OCI-LY7 (cell line): ENCODE measurements around the gene FOSB. TPM values are rescaled to one million over a fixed set of nuclear protein-coding genes. Genes with fewer than 3 reads are reported as not detected.

Source experiments
- BruUV-seq: library from RNA; stranded (reverse); fragments of 400-500 nt; replicated peaks from 2 replicates; lab custom pipeline; 2021; lab: Mats Ljungman, UMichigan
- CTCF ChIA-PET: fragments of 300-600 bp; sonication (Branson Sonifier 250); formaldehyde crosslinking; loops from one replicate; lab custom pipeline; 2022; ENCODE audit warnings: antibody characterized with exemption; ENCODE audit not compliant: unreplicated experiment; lab: Charles Lee
- POLR2A ChIA-PET: fragments of 300-600 bp; sonication (Branson Sonifier 250); formaldehyde crosslinking; loops from one replicate; lab custom pipeline; 2022; ENCODE audit warnings: antibody characterized with exemption; lab: Charles Lee
- DNase-seq: peaks from one replicate; pipeline ENCODE4 v3.0.0-alpha.2; 2015; ENCODE audit warnings: low spot score
- H2AFZ ChIP-seq: fragments of 200-600 bp; sonication (generic), shearing (Covaris generic); 2 replicates; pipeline ENCODE4 v1.6.1; 2014; ENCODE audit warnings: mild to moderate bottlenecking, antibody characterized with exemption, low read length, moderate library complexity
- H3K27ac ChIP-seq: fragments of 200-600 bp; sonication (generic); 2 replicates; pipeline ENCODE4 v1.5.1; 2014; ENCODE audit warnings: mixed run types, low read depth, mild to moderate bottlenecking, moderate library complexity, low read length, inconsistent platforms; ENCODE audit not compliant: poor library complexity, severe bottlenecking
- H3K36me3 ChIP-seq: fragments of 200-600 bp; sonication (generic); 2 replicates; pipeline ENCODE4 v1.6.1; 2014; ENCODE audit warnings: mild to moderate bottlenecking, antibody characterized with exemption, low read length, moderate library complexity, mixed read lengths; ENCODE audit not compliant: insufficient read depth
- H3K4me1 ChIP-seq: fragments of 200-600 bp; sonication (generic); 2 replicates; pipeline ENCODE4 v1.5.1; 2014; ENCODE audit warnings: mild to moderate bottlenecking, low read length; ENCODE audit not compliant: insufficient read depth, poor library complexity, severe bottlenecking
- H3K4me2 ChIP-seq: fragments of 200-600 bp; sonication (generic); 2 replicates; pipeline ENCODE4 v1.6.1; 2014; ENCODE audit warnings: mild to moderate bottlenecking, low read length
- H3K4me3 ChIP-seq: fragments of 200-600 bp; sonication (generic); 2 replicates; pipeline ENCODE4 v1.5.1; 2014; ENCODE audit warnings: mild to moderate bottlenecking, low read depth, low read length; ENCODE audit not compliant: poor library complexity, severe bottlenecking
- H3K79me2 ChIP-seq: fragments of 200-600 bp; sonication (generic); 2 replicates; pipeline ENCODE4 v1.6.1; 2016; ENCODE audit warnings: low read depth, mild to moderate bottlenecking, low read length, moderate library complexity, mixed read lengths; ENCODE audit not compliant: insufficient read depth
- H3K9me2 ChIP-seq: fragments of 200-600 bp; sonication (generic); 2 replicates; pipeline ENCODE4 v1.6.1; 2016; ENCODE audit warnings: mild to moderate bottlenecking, low read length, mixed read lengths; ENCODE audit not compliant: insufficient read depth
- H3K9me3 ChIP-seq: fragments of 200-600 bp; sonication (generic); 2 replicates; pipeline ENCODE4 v1.6.1; 2014; ENCODE audit warnings: mild to moderate bottlenecking, mixed run types, low read length, mixed read lengths
- H4K20me1 ChIP-seq: fragments of 200-600 bp; sonication (generic); 2 replicates; pipeline ENCODE4 v1.6.1; 2014; ENCODE audit warnings: mild to moderate bottlenecking, antibody characterized with exemption, low read length, moderate library complexity, mixed read lengths; ENCODE audit not compliant: insufficient read depth
- EZH2phosphoT487 ChIP-seq: fragments of 200-600 bp; sonication (generic); IDR thresholded peaks from 2 replicates; pipeline ENCODE4 v1.6.1; 2018; ENCODE audit warnings: low read depth, borderline replicate concordance, mild to moderate bottlenecking, mixed run types, antibody characterized with exemption, low read length, moderate library complexity, mixed read lengths
- intact Hi-C: fragments of 100-400 bp; cut with micrococcal nuclease; formaldehyde crosslinking; loops from one replicate; pipeline ENCODE4 v1.10.0; 2022; ENCODE audit not compliant: unreplicated experiment
- total RNA-seq, 2 experiments: library from RNA; depleted of rRNA in 1 of 2; stranded (reverse); fragments of >200 nt in 1 of 2; shearing (Covaris generic) in 1 of 2; gene quantifications; 2 replicates each; pipeline ENCODE4 v1.2.3, GENCODE V29; 2014 to 2022
- TF ChIP-seq, protein P1 (sequence below): fragments of 200-600 bp; sonication (generic); conservative IDR thresholded peaks from 2 replicates; pipeline ENCODE4 v1.5.1; 2014; ENCODE audit warnings: mild to moderate bottlenecking, antibody characterized with exemption, low read length, moderate library complexity, mixed read lengths

Gene FOSB
- total RNA-seq, 2 experiments from 2014 or later, result 2.3 to 2.4 TPM

DNA sequence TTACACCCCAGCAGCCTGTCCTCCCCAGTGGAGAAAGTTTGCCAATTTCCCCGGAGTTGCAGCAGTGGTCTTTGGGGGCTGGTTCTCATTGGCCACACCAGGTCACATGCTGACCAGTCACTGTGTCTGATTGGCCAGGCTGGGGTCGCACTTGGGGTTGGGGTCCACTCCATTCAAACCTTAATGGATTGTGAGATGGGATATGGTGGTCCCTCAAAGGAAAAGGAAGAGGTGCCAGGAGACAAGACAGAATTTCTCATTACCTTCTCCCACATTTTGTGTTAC is 33.9 kb downstream of the FOSB start:
- intact Hi-C loops, result no loop called here
- Histone ChIP-seq H3K4me3 (no peak overlapping the region), H3K27ac (no peak overlapping the region), H3K9me2 (no peaks in the 10 kb centered on the region), H4K20me1 (no peaks in the 10 kb centered on the region), H3K79me2 (no peaks in the 10 kb centered on the region; the same call in 1 of the 2 replicates), H3K4me1 (peaks cover 44% of the 10 kb centered on the region), H3K4me2 (no peak overlapping the region), H3K36me3 (no peaks in the 10 kb centered on the region), H2AFZ (no peak overlapping the region), H3K9me3 (no peaks in the 10 kb centered on the region)
- no TSS peak for BruUV-seq
- no peak for DNase-seq
- ChIA-PET CTCF (no interaction called here), POLR2A (no interaction called here)
- TF ChIP-seq EZH2phosphoT487, result no peak
- TF ChIP-seq, protein P1, sequence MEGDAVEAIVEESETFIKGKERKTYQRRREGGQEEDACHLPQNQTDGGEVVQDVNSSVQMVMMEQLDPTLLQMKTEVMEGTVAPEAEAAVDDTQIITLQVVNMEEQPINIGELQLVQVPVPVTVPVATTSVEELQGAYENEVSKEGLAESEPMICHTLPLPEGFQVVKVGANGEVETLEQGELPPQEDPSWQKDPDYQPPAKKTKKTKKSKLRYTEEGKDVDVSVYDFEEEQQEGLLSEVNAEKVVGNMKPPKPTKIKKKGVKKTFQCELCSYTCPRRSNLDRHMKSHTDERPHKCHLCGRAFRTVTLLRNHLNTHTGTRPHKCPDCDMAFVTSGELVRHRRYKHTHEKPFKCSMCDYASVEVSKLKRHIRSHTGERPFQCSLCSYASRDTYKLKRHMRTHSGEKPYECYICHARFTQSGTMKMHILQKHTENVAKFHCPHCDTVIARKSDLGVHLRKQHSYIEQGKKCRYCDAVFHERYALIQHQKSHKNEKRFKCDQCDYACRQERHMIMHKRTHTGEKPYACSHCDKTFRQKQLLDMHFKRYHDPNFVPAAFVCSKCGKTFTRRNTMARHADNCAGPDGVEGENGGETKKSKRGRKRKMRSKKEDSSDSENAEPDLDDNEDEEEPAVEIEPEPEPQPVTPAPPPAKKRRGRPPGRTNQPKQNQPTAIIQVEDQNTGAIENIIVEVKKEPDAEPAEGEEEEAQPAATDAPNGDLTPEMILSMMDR, result no peak

DNA sequence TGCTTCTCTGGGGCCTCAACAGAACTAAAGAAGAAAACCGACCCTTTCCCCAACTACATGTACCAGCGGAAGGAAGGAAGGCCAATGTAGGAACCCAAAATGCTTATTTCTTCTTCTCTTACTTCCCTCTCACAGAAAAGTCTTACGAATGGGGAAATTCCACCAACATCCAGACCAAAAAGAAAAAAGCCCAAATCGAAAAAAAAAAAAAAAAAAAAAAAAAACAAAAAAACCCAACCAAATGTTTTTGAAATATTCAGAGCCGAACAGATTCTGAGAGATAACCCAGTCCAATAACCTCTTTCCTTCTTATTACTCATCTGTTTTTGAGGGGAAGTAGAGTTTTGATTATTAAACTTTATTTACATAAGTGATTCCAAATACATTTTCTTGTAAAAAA is 34.3 kb downstream of the FOSB start:
- POLR2A ChIA-PET, result no interaction called here
- BruUV-seq, result no TSS peak
- no peaks in the 10 kb centered on the region for H3K9me3 ChIP-seq
- no peaks in the 10 kb centered on the region; the same call in 1 of the 2 replicates for H3K79me2 ChIP-seq
- intact Hi-C loops, result no loop called here
- H3K27ac ChIP-seq, result no peak overlapping the region
- H3K4me3 ChIP-seq, result no peak overlapping the region
- no peak overlapping the region for H3K4me2 ChIP-seq
- TF ChIP-seq EZH2phosphoT487, result no peak
- TF ChIP-seq, protein P1, result no peak
- DNase-seq, result no peak
- peaks cover 43% of the 10 kb centered on the region for H3K4me1 ChIP-seq
- no peaks in the 10 kb centered on the region for H4K20me1 ChIP-seq
- H2AFZ ChIP-seq, result no peak overlapping the region
- H3K36me3 ChIP-seq, result no peaks in the 10 kb centered on the region
- H3K9me2 ChIP-seq, result no peaks in the 10 kb centered on the region
- CTCF ChIA-PET, result no interaction called here

DNA sequence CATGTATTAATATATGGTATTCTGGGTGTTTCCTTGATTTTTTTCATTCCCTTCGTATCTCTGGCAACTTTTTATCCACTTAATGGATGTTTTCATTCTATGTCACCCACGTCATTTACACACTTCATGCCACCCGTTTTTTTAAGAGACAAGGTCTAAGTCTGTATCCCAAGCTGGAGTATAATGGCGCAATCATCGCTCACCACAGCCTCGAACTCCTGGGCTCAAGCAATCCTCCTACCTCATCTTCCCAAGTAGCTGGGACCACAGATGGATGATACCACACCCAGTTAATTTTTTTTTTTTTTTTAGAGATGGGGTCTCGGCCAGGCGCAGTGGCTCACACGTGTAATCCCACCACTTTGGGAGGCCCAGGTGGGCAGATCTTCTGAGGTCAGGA is 36.1 kb downstream of the FOSB start:
- no peak overlapping the region for H3K27ac ChIP-seq
- H3K4me1 ChIP-seq, result peaks cover 29% of the 10 kb centered on the region
- no peaks in the 10 kb centered on the region for H3K9me2 ChIP-seq
- H3K4me3 ChIP-seq, result no peak overlapping the region
- no peak for TF ChIP-seq EZH2phosphoT487
- TF ChIP-seq, protein P1, result no peak
- no peaks in the 10 kb centered on the region for H3K36me3 ChIP-seq
- no peaks in the 10 kb centered on the region for H3K9me3 ChIP-seq
- H3K4me2 ChIP-seq, result no peak overlapping the region
- POLR2A ChIA-PET, result interaction anchor here (0.6 kb wide), 1 partner anchor 46 kb away, joined by 4 read pairs; no protein-coding TSS in a partner anchor
- CTCF ChIA-PET, result no interaction called here
- intact Hi-C loops, result no loop called here
- H3K79me2 ChIP-seq, result peaks cover 9% of the 10 kb centered on the region
- no peaks in the 10 kb centered on the region for H4K20me1 ChIP-seq
- DNase-seq, result no peak
- no peak overlapping the region for H2AFZ ChIP-seq
- no TSS peak for BruUV-seq
